Activated T-helper 9 cell treated with anti-CD3 and anti-CD28 coated beads, Interleukin-2, amount 50 U/mL, for 16 hours (primary cell): ENCODE results near the gene LZTR1.

Experiments used
- DNase-seq: peaks from one replicate; pipeline ENCODE4 v3.0.0-alpha.2; 2020; ENCODE audit warnings: low read depth

LZTR1 gene

DNA sequence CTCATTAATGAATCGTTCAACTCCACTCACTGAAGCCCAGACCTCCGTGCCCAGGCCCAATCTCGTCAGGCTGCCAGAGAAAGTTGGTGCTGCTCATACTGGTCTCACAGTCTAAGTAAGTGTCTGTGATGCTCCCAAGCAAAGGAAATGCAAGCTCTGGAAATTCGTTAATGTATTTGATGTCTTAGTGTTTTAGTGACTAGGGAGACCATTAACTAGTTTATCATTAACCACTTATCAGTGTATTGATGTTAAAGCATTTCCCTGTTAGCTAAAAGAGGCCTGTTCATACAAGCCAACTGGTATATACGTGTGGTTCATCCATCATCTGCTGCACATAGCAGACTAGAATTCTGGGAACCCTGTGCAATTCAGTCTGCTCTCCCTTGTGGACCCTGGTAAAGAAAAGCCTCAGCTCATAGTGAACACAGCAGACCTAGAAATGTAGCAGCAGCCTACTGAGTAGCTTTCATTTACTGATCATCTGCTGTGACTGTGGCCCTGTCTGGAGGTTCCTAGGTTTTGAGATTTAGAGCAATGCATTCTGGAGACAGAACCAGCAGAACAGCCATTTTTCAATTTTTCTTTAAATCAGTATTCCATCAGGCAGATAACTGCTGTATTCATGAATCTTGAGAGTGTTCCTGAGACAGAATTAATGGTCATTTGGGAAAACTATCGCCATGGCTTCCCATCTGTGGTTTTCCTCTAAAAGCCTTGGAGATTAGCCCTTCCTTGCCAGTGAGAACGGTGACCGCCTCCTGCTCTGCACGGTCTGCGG lies 30.8 kb upstream of the LZTR1 start:
- DNase-seq: no peak

DNA sequence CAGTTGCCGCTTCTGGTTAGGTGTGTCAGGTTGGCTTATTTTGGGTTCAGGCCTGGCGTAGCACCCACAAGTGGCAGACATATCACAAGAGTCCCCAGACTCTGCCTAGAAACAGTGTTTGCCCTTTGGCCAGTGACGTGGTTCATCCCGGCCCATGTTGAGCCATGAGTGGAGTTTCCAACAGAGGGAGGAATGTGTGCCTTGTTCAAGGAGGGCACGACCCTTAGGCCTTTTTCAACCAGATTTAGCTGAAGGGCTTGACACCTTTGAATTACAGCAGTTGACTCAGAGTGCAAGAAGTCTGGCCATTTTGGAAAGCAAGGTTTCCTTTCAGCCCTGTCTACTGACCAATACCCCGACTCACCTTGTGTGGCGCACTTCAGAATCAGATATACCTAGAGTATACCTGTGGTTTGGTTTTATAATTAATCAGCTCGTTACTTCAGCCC lies 30.1 kb upstream of the LZTR1 start:
- DNase-seq: no peak

DNA sequence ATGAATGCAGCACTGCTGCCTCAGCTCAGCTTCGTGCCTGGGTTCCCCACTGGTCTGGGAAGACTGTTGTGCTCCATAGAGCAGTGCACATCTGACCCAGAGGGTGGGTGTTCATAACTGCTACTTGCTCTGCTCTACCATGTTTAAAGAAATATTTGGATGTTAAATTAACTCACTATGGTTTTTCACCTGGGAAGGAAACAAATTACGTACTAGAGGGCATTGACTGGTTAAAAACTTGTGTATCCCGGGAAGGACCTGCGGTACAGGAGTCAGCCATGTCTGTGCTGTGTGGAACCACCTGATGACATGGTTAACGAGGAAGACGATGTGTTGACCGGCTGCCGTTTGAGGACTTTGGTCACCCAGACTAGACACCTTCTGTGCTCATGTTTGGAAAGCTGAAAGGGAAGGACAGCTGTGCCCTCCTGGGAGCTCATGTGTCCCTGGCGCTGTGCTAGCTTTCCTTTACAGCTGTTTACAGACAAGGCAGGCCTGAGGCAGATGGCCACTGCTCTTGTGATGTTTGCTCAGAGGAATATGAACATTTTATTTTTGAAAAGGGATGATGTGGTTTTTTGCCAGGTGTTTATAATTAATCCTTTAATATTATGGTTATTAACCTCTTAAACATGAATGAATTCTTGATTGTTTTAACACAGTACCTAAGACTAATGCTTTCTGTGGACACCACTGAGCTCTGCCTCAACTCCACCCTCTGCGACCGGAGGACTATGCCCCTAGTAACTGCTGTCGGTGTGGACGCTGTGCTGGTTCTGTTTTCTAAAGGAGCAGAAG lies 29.4 kb upstream of the LZTR1 start:
- no peak for DNase-seq

DNA sequence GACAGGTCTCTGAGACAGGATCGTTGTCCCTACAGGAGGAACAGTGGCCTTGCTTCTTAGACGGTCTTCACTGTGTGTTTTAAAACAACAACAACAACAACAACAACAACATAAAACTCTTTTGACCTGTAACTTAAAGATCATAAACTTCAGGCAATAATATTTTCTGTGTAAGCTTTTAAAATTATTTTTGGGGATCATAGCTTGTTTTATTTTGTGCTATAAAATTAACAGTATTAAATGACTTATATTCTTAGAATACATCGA lies 28.8 kb upstream of the LZTR1 start:
- no peak for DNase-seq

GRCh38 chr22:20953668-20954500 lies 28.2 kb upstream of the LZTR1 start:
- DNase-seq: no peak

DNA sequence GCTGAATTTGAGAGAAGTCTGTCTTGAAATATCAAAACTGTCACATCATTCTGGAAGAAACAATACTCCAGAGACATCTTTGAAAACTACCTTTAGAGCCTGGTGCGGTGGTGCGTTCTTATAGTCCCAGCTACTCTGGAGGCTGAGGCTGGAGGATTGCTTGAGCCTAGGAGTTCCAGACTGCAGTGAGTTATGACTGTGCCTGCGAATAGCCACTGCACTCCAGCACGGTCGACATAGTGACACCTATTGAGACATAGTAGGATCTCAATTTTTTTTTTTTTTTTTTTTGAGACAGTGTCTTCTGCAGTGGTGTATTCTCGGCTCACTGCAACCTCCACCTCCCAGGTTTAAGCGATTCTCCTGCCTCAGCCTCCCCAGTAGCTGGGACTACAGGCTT lies 26.5 kb upstream of the LZTR1 start:
- no peak for DNase-seq

GRCh38 chr22:20956258-20957101 lies 25.6 kb upstream of the LZTR1 start:
- DNase-seq: no peak

- DNase-seq: no peak
Measured at GRCh38 chr22:20957102-20957682, 24.9 kb upstream of the LZTR1 start.

- no peak for DNase-seq
Measured at GRCh38 chr22:20957683-20958431, 24.2 kb upstream of the LZTR1 start.

DNA sequence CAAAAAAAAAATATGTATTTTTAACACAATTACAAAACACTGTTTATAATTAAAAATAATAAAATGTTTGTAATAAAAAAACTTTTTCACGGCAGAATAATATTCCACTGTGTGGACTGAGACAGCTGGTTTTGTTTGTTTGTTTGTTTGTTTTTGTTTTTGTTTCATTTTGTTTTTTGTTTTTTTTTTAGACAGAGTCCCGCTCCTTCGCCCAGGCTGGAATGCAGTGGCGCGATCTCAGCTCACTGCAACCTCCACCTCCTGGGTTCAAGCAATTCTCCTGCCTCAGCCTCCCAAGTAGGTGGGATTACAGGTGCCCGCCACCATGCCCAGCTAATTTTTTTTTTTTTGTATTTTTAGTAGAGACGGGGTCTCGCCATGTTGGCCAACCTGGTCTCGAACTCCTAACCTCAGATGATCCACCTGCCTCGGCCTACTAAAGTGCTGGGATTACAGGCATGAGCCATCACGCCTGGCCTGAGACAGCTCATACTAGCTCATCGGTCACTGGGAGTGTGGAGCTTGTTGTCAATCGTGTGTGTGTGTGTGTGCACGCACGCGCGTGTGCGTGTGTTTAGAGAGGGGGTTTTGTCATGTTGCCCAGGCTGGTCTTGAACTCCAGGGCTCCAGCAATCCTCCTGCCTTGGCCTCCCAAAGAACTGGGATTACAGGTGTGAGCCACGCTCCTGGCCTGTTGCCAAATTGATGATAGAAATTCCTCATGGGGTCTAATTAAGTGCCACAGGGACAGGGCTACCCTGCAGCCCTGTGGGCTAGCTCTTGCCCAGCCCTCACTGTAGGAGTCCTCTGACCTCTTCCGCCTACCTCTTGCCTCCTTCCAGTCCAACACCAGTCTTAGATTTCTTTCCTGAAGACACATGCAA lies 22.3 kb upstream of the LZTR1 start:
- no peak for DNase-seq

GRCh38 chr22:20960609-20961008 lies 21.5 kb upstream of the LZTR1 start:
- DNase-seq: no peak

DNA sequence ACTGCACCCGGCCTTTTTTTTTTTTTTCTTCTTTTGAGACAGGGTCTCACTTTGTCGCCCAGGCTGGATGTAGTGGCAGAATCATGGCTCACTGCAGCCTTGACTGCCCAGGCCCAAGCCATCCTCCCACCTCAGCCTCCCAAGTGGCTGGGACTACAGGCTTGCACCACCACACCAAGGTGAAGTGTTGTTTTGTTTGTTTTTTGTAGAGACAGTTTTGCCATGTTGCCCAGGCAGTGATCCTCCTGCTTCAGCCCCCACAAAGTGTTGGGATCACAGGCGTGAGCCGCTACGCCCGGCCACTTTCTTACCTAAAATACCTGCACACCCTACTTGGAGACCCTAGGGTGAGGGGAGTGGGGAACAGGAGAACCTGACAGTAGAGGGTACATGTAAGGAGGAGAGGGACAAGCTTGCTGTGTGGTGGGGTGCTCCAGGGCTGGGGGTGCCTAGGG lies 19.6 kb upstream of the LZTR1 start:
- DNase-seq: no peak

DNA sequence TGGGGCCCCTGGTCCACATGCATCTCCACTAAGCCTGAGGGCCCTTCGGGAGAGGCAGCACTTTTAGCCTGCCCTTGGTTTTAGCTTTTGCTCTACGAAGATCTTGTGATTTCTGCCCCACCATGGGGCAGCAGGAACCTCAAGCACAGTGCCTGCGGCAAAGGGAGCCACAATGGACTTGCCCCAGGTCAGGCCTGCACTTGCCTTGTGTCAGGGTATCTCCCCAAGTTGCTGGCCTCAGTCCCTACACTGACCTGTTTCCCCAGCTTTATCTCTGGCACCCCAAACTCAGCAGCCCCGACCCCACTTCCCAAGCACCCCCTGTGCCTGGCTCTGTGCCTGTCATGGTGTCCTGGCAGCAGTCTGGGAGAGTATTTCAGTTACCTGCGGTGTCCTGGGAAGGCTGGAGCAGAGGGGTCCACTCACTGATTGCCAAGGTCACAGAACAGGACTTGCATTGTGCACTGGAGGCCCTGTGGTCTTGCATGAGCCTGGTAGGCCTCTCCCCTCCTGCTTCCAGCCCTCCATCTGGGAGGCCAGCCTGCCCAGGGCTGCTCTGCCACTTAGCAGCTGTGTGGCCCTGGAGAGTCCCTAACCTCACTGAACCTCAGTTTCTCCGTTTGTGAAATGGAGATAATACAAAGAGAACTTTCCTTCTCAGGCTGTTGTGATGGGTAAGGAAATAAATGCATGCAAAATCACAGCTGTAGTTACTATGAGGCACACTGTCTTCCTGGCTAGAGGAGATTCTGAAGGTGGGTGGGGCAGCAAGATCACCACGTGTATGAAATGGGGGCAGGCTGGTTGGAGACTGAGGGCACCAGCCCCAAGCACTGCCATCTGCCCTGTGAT lies 18.7 kb upstream of the LZTR1 start:
- no peak for DNase-seq

GRCh38 chr22:20964090-20964798 lies 17.9 kb upstream of the LZTR1 start:
- DNase-seq: no peak

GRCh38 chr22:20964799-20965103 lies 17.3 kb upstream of the LZTR1 start:
- no peak for DNase-seq

DNA sequence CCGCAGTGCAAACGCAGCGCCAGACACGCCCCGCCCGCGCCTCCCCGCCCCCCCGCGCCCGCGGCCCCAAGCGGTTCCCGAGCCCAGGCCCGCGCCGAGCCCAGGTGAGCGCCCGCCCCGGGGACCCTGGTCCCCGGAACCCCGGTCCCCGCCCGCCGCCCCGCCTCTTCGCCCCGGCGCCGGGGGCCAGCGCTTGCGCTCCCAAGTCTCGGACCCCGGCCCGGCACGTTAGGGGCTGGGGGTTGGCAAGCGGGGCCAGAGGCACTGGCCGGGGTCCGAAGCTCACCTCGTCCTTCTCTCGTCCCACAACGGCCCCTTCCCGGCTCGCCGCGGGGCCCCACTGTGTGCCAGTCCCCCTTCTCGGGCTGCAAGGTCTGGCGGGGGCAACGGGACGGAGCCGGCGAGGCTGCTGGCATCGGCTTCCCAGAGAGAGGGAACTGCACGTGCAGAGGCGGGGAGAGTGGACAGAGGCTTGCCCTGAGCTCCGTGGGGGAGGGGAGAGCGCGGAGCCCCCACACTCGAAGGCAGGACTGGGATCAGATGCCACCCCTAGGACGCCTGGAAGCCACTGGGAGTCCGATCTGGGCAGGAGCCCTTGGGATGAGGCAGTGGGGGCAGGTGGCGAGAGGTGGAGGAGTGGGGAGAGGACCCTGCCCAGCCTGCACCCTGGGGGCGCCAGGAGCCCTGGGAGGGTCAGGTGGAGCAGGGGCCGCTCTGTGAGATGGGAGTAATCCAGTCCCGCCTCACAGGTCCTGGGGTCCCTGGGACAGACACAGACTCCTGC lies 16.8 kb upstream of the LZTR1 start:
- no peak for DNase-seq
